ENCODE data around the gene HDLBP.

GRCh38 chr2:241209271-241209670 lies 106.2 kb downstream of the HDLBP start:
- TF ChIP-seq CTCF (IDR thresholded peaks at IDR 0.05) (no peak), POLR2A (IDR thresholded peaks at IDR 0.05) (no peak)
